ENCODE results near the gene TMEM184A. TPM values are rescaled to one million over a fixed set of nuclear protein-coding genes. Genes with fewer than 3 reads are reported as not detected.

TMEM184A gene
- total RNA-seq = 4.3 to 5.0 TPM (median 5.0 TPM) in 3 replicates

DNA sequence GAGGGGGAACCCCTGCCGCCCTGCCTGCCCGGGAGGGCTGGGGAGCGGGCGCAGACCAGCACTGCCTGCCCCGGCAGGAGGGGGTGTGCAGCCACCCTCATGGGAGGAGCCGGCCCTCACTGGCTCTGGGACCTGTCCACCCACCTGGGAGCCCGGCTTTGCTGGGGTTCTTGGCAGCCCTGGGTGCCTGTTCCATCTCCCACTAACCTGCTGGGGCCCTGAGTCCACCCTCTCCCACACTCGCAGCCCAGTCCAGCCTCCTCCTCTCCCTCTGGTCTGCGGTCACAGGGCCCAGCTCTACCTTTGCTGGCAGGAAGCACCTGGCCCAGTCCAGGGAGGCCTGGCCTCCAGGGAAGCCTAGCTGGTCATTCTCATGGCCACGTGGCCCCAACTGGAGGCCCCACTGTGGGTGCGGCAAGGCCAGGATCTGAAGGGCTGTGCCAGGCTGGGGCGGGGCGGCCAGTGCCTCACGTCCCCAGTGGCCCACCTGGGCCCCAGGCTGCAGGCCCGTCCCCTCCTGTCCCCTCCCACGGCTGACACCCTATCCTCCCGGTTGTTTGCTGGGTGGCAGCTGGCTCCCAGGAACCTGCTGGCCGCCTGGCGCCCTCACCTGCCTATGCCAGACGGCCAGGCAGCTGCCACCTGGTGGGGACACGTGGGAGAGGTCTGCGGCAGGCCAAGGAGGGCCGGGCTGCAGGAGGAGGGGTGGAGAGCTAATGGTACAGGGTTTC, at the start of gene TMEM184A:
TSS of gene TMEM184A (minus strand) at position 393 of the 731 bp plus-strand sequence. CDS start 721 bp downstream, outside the sequence.
- H3K36me3 Mint-ChIP-seq = no peaks in the 10 kb centered on the region
- DNase-seq (ENCODE audit: low spot score in 2 of 2, unreplicated experiment in 2 of 2) = no peak
- H3K4me1 Mint-ChIP-seq = peaks cover 30% of the 10 kb centered on the region
- TF ChIP-seq, protein P1, sequence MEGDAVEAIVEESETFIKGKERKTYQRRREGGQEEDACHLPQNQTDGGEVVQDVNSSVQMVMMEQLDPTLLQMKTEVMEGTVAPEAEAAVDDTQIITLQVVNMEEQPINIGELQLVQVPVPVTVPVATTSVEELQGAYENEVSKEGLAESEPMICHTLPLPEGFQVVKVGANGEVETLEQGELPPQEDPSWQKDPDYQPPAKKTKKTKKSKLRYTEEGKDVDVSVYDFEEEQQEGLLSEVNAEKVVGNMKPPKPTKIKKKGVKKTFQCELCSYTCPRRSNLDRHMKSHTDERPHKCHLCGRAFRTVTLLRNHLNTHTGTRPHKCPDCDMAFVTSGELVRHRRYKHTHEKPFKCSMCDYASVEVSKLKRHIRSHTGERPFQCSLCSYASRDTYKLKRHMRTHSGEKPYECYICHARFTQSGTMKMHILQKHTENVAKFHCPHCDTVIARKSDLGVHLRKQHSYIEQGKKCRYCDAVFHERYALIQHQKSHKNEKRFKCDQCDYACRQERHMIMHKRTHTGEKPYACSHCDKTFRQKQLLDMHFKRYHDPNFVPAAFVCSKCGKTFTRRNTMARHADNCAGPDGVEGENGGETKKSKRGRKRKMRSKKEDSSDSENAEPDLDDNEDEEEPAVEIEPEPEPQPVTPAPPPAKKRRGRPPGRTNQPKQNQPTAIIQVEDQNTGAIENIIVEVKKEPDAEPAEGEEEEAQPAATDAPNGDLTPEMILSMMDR (IDR thresholded peaks at IDR 0.05; ENCODE audit: unreplicated experiment) = peak; percentile 32
- no peaks in the 10 kb centered on the region for H3K27me3 Mint-ChIP-seq (ENCODE audit: low read depth)
- no peaks in the 10 kb centered on the region for H3K9me3 Mint-ChIP-seq
- H3K4me3 Mint-ChIP-seq = peak within 1 kb of the TSS; percentile 17
- peak within 1 kb of the TSS; percentile 77 for H3K27ac Mint-ChIP-seq

DNA sequence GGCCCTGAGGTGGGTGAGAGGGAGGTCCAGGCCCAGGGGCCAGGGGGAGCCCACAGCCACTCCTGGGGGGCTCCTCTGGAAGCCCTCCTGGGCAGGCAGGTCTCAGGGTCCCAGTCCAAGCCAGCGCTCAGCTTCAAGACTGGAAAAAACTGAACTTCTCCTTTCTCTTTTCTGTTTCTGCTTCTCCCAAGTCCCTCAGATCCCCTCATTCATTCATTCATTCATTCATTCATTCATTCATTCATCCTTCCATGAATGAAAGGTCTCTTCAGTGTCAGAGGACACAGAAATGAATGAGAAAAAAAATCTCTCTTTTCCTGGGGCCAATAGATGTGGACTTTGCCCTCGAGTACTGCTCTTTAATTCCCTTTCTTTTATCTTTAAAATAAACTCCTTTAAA, 48.4 kb upstream of the TMEM184A start:
- Mint-ChIP-seq H3K27ac (no peak overlapping the region), H3K4me3 (no peak overlapping the region), H3K36me3 (no peaks in the 10 kb centered on the region), H3K9me3 (no peaks in the 10 kb centered on the region), H3K27me3 (ENCODE audit: low read depth) (peaks cover 11% of the 10 kb centered on the region), H3K4me1 (peaks cover 5% of the 10 kb centered on the region)
- TF ChIP-seq, protein P1 (IDR thresholded peaks at IDR 0.05; ENCODE audit: unreplicated experiment) = no peak
- DNase-seq (ENCODE audit: low spot score in 2 of 2, unreplicated experiment in 2 of 2) = no peak

DNA sequence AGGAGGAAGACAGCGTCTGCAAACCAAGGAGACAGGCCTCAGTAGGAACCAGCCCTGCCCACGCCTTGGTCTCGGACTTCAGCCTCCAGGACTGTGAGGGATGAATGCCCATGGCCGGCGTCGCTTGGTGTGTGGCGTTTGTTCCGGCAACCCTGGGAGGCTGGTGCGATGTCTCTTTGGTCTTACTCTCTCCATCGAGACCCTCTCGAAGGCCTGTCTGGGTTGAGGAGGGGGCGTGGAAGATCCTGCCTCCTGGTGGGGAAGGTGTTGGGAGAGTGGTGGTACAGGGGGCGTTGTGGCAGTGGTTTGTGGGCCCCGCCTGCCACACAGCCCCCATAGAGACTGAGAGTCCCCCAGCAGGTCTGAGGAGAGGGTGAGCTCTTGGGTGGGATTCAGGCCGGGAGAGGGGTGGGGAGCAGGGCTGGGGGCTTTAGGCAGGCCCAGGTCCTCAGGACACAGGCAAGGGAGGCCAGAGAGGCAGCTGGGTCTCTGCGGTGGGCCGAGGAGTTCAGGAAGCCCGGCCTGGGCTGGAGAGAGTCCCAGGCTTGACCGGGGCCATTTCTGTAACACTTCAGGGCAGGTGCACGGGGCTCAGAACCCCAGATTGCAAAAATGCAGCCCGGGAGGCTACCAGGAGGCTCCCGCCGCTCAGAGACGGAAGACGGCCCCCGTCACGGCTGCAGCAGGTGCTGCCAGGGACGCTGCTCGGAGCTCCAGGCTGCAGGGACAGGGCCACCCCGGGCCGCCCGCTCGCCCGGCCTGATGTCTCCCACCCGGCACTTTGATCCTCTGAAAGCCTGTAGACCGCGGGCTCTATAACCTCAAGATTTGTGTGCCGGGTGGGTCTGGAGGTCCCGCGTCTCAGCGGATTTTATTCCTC, 47.6 kb upstream of the TMEM184A start:
- DNase-seq (ENCODE audit: low spot score in 2 of 2, unreplicated experiment in 2 of 2) = no peak
- TF ChIP-seq, protein P1 (IDR thresholded peaks at IDR 0.05; ENCODE audit: unreplicated experiment) = no peak
- Mint-ChIP-seq H3K4me1 (peaks cover 5% of the 10 kb centered on the region), H3K4me3 (no peak overlapping the region), H3K9me3 (no peaks in the 10 kb centered on the region), H3K27me3 (ENCODE audit: low read depth) (peaks cover 11% of the 10 kb centered on the region), H3K27ac (no peak overlapping the region), H3K36me3 (no peaks in the 10 kb centered on the region)

DNA sequence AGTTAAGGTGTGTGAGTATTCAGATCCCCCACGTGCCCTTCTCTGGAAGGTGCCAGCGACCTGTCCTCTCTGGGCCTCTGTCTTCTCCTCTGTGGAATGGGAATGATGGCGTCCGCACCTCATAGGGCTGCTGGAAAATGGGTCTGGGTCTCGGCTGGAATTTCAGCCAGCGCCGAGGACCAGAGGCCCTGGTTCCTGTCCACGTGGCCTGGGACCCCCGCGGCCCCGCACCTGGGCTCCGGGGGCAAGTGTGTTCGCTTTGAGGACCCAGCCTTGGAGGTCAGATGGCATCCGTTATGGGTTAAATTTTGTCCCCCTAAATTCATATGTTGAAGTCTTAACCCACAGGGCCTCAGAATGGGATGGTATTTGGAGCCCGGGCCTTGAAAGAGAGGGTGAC, 46.4 kb upstream of the TMEM184A start:
- Mint-ChIP-seq H3K4me1 (peaks cover 4% of the 10 kb centered on the region), H3K27me3 (ENCODE audit: low read depth) (peaks cover 11% of the 10 kb centered on the region), H3K4me3 (no peak overlapping the region), H3K27ac (no peak overlapping the region), H3K9me3 (no peaks in the 10 kb centered on the region), H3K36me3 (no peaks in the 10 kb centered on the region)
- TF ChIP-seq, protein P1 (IDR thresholded peaks at IDR 0.05; ENCODE audit: unreplicated experiment) = no peak
- DNase-seq (ENCODE audit: low spot score in 2 of 2, unreplicated experiment in 2 of 2) = no peak

DNA sequence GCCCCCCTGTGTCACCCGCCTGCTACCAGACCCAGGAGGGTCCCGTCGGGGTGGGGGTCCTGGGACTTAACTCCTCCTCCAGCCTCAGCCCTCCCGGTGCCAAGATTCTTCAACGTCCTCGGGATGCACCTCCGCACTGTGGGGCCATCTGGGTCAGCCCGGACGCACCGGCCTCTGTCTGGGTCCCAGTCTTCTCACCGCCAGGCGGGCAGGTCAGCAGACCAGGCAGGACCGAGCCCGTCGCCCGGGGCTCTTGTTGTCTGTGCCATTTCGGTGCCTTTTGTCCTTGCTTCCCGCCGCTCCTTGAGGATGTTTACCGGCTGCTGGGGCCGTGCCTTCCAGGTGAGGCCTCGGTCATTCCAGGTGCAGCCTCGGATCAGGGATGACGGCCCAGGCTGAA, 46.0 kb upstream of the TMEM184A start:
- no peaks in the 10 kb centered on the region for H3K9me3 Mint-ChIP-seq
- TF ChIP-seq, protein P1 (IDR thresholded peaks at IDR 0.05; ENCODE audit: unreplicated experiment) = no peak
- no peaks in the 10 kb centered on the region for H3K36me3 Mint-ChIP-seq
- peaks cover 12% of the 10 kb centered on the region for H3K27me3 Mint-ChIP-seq (ENCODE audit: low read depth)
- no peak overlapping the region for H3K4me3 Mint-ChIP-seq
- no peaks in the 10 kb centered on the region for H3K4me1 Mint-ChIP-seq
- no peak for DNase-seq (ENCODE audit: low spot score in 2 of 2, unreplicated experiment in 2 of 2)
- H3K27ac Mint-ChIP-seq = no peak overlapping the region
